ENCODE results near the gene TLNRD1. TPM values are rescaled to one million over a fixed set of nuclear protein-coding genes. Genes with fewer than 3 reads are reported as not detected.

TLNRD1 gene
- total and polyA plus RNA-seq, 4 donors, result 1.6 to 24.4 (median 10.0) TPM

- Histone ChIP-seq H3K27ac (ENCODE audit: low read depth in 1 of 2, low read length in 2 of 2) (no peak overlapping the region), H3K4me3 (ENCODE audit: low read length in 2 of 2) (no peak overlapping the region), H3K4me1 (ENCODE audit: control insufficient read depth in 1 of 2, insufficient read depth in 2 of 2, low read length in 2 of 2) (no peaks in the 10 kb centered on the region), H3K27me3 (ENCODE audit: control insufficient read depth in 1 of 2, insufficient read depth in 2 of 2, low read length in 1 of 2) (no peaks in the 10 kb centered on the region), H3K9me3 (ENCODE audit: control insufficient read depth, low read length) (peaks cover 6% of the 10 kb centered on the region), H3K36me3 (ENCODE audit: control insufficient read depth in 1 of 2, insufficient read depth in 2 of 2, low read length in 1 of 2) (no peaks in the 10 kb centered on the region)
- DNase-seq, result no peak
- WGBS, 2 donors, result 95 to 97% methylated on average over 2 of the region's 2 CpGs
- ATAC-seq (ENCODE audit: low FRiP score), result no peak
- intact Hi-C loops (cut with DNase I), result no loop called here
These were observed 45.6 kb downstream of the TLNRD1 start for GRCh38 chr15:81046290-81046689.

- Histone ChIP-seq H3K4me3 (ENCODE audit: low read length in 2 of 2) (no peak overlapping the region), H3K27me3 (ENCODE audit: control insufficient read depth in 1 of 2, insufficient read depth in 2 of 2, low read length in 1 of 2) (no peaks in the 10 kb centered on the region), H3K9me3 (ENCODE audit: control insufficient read depth, low read length) (peaks cover 6% of the 10 kb centered on the region), H3K36me3 (ENCODE audit: control insufficient read depth in 1 of 2, insufficient read depth in 2 of 2, low read length in 1 of 2) (no peaks in the 10 kb centered on the region), H3K4me1 (ENCODE audit: control insufficient read depth in 1 of 2, insufficient read depth in 2 of 2, low read length in 2 of 2) (no peaks in the 10 kb centered on the region), H3K27ac (ENCODE audit: low read depth in 1 of 2, low read length in 2 of 2) (no peak overlapping the region)
- intact Hi-C loops (cut with DNase I), result no loop called here
- DNase-seq, result no peak
- 95 to 97% methylated on average over 3 of the region's 3 CpGs for WGBS, 2 donors
- no peak for ATAC-seq (ENCODE audit: low FRiP score)
These were observed 47.2 kb downstream of the TLNRD1 start for GRCh38 chr15:81047928-81048327.

DNA sequence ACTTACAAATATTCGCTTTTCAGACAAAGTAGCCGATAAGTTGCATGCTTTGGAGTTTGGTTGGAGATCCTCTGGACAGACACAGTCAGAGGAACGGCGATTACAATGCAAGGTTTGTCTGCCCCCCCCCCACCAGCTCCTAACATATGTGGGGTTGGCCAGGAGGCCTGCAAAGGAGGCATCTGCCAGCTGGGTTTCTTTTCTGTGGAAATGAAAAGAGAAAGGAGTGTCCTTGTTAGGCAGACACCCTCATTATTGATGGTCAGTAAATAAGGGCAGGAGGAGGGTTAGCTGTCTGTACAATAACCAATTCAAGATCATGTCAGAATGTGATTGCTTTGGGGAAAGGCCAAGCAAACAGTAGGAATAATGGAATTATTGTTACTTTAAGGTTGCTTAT is 49.1 kb downstream of the TLNRD1 start:
- no peak for DNase-seq
- Histone ChIP-seq H3K9me3 (ENCODE audit: control insufficient read depth, low read length) (peaks cover 6% of the 10 kb centered on the region), H3K4me3 (ENCODE audit: low read length in 2 of 2) (no peak overlapping the region), H3K27ac (ENCODE audit: low read depth in 1 of 2, low read length in 2 of 2) (no peak overlapping the region), H3K27me3 (ENCODE audit: control insufficient read depth in 1 of 2, insufficient read depth in 2 of 2, low read length in 1 of 2) (no peaks in the 10 kb centered on the region), H3K4me1 (ENCODE audit: control insufficient read depth in 1 of 2, insufficient read depth in 2 of 2, low read length in 2 of 2) (no peaks in the 10 kb centered on the region), H3K36me3 (ENCODE audit: control insufficient read depth in 1 of 2, insufficient read depth in 2 of 2, low read length in 1 of 2) (no peaks in the 10 kb centered on the region)
- 89 to 92% methylated on average over 4 of the region's 4 CpGs for WGBS, 2 donors
- ATAC-seq (ENCODE audit: low FRiP score), result no peak
- intact Hi-C loops (cut with DNase I), result no loop called here

DNA sequence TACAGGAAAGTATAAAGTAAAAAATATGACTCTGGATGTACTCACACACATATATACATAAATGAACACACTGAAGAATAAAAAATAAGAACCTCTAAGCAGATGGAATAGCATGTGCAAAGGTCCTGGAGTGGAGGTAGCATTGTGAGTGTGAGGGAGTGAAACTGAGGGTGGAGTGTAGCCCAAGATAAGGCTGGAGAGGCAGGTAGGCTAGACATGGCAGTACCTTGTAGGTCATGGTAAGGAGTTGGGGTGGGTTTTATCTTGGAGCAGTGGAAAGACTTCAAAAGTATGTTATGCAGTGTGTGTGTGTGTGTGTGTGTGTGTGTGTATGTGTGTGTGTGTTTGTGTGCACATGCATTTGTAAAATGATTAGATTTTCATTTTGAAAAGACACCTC is 49.5 kb downstream of the TLNRD1 start:
- Histone ChIP-seq H3K4me1 (ENCODE audit: control insufficient read depth in 1 of 2, insufficient read depth in 2 of 2, low read length in 2 of 2) (no peaks in the 10 kb centered on the region), H3K36me3 (ENCODE audit: control insufficient read depth in 1 of 2, insufficient read depth in 2 of 2, low read length in 1 of 2) (no peaks in the 10 kb centered on the region), H3K27me3 (ENCODE audit: control insufficient read depth in 1 of 2, insufficient read depth in 2 of 2, low read length in 1 of 2) (no peaks in the 10 kb centered on the region), H3K27ac (ENCODE audit: low read depth in 1 of 2, low read length in 2 of 2) (no peak overlapping the region), H3K4me3 (ENCODE audit: low read length in 2 of 2) (no peak overlapping the region), H3K9me3 (ENCODE audit: control insufficient read depth, low read length) (peaks cover 6% of the 10 kb centered on the region)
- ATAC-seq (ENCODE audit: low FRiP score) (no peak), DNase-seq (no peak)
- intact Hi-C loops (cut with DNase I), result no loop called here

DNA sequence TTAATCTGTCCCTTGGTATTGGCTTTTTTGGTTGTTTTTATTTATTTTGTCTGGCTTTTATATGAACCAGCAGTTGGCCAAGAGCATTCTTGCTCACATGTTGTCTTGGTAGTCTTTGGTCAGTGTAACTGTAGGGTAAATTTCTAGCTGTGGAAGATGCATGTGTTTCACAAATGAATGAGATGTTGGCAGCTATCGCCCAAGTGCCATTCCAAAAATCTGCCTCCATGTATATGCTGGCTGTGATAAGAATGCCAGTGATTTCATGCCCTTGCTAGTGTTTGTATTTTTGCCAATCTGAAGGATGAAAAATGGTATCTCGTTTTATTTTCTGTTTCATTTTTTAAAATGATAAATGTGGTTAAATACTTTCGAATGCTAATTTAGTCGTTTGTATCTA is 50.1 kb downstream of the TLNRD1 start:
- Histone ChIP-seq H3K27me3 (ENCODE audit: control insufficient read depth in 1 of 2, insufficient read depth in 2 of 2, low read length in 1 of 2) (no peaks in the 10 kb centered on the region), H3K9me3 (ENCODE audit: control insufficient read depth, low read length) (peaks cover 6% of the 10 kb centered on the region), H3K4me1 (ENCODE audit: control insufficient read depth in 1 of 2, insufficient read depth in 2 of 2, low read length in 2 of 2) (no peaks in the 10 kb centered on the region), H3K4me3 (ENCODE audit: low read length in 2 of 2) (no peak overlapping the region), H3K27ac (ENCODE audit: low read depth in 1 of 2, low read length in 2 of 2) (no peak overlapping the region), H3K36me3 (ENCODE audit: control insufficient read depth in 1 of 2, insufficient read depth in 2 of 2, low read length in 1 of 2) (no peaks in the 10 kb centered on the region)
- intact Hi-C loops (cut with DNase I), result no loop called here
- ATAC-seq (ENCODE audit: low FRiP score) (no peak), DNase-seq (no peak)
- WGBS, 2 donors, result 6 to 13% methylated on average over 4 of the region's 4 CpGs

GRCh38 chr15:81052046-81052445 is 51.3 kb downstream of the TLNRD1 start:
- Histone ChIP-seq H3K9me3 (ENCODE audit: control insufficient read depth, low read length) (no peaks in the 10 kb centered on the region), H3K4me3 (ENCODE audit: low read length in 2 of 2) (no peak overlapping the region), H3K27me3 (ENCODE audit: control insufficient read depth in 1 of 2, insufficient read depth in 2 of 2, low read length in 1 of 2) (no peaks in the 10 kb centered on the region), H3K4me1 (ENCODE audit: control insufficient read depth in 1 of 2, insufficient read depth in 2 of 2, low read length in 2 of 2) (no peaks in the 10 kb centered on the region), H3K36me3 (ENCODE audit: control insufficient read depth in 1 of 2, insufficient read depth in 2 of 2, low read length in 1 of 2) (no peaks in the 10 kb centered on the region), H3K27ac (ENCODE audit: low read depth in 1 of 2, low read length in 2 of 2) (no peak overlapping the region)
- DNase-seq (no peak), ATAC-seq (ENCODE audit: low FRiP score) (no peak)
- intact Hi-C loops (cut with DNase I), result no loop called here
- 65 to 78% methylated on average over 2 of the region's 2 CpGs for WGBS, 2 donors

DNA sequence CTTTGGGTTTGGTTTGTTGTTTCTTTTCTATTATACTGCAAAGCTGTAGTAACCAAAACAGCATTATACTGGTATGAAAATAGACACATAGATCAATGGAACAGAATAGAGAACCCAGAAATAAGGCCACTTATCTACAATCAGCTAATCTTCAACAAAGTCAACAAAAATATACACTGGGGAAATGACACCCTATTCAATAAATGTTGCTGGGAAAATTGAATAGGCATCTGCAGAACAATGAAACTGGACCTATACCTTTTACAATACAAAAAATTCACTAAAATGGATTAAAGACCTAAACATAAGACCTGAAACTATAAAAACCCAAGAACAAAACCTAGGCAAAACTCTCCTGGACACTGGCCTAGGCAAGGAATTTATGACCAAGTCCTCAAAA is 52.9 kb downstream of the TLNRD1 start:
- intact Hi-C loops (cut with DNase I), result no loop called here
- DNase-seq (no peak), ATAC-seq (ENCODE audit: low FRiP score) (no peak)
- Histone ChIP-seq H3K27ac (ENCODE audit: low read depth in 1 of 2, low read length in 2 of 2) (no peak overlapping the region), H3K9me3 (ENCODE audit: control insufficient read depth, low read length) (no peaks in the 10 kb centered on the region), H3K27me3 (ENCODE audit: control insufficient read depth in 1 of 2, insufficient read depth in 2 of 2, low read length in 1 of 2) (no peaks in the 10 kb centered on the region), H3K4me3 (ENCODE audit: low read length in 2 of 2) (no peak overlapping the region), H3K4me1 (ENCODE audit: control insufficient read depth in 1 of 2, insufficient read depth in 2 of 2, low read length in 2 of 2) (no peaks in the 10 kb centered on the region), H3K36me3 (ENCODE audit: control insufficient read depth in 1 of 2, insufficient read depth in 2 of 2, low read length in 1 of 2) (no peaks in the 10 kb centered on the region)

GRCh38 chr15:81054236-81054635 is 53.5 kb downstream of the TLNRD1 start:
- WGBS, 2 donors, result 40 to 50% methylated on average over 2 of the region's 2 CpGs
- Histone ChIP-seq H3K27me3 (ENCODE audit: control insufficient read depth in 1 of 2, insufficient read depth in 2 of 2, low read length in 1 of 2) (no peaks in the 10 kb centered on the region), H3K9me3 (ENCODE audit: control insufficient read depth, low read length) (no peaks in the 10 kb centered on the region), H3K4me3 (ENCODE audit: low read length in 2 of 2) (no peak overlapping the region), H3K4me1 (ENCODE audit: control insufficient read depth in 1 of 2, insufficient read depth in 2 of 2, low read length in 2 of 2) (no peaks in the 10 kb centered on the region), H3K36me3 (ENCODE audit: control insufficient read depth in 1 of 2, insufficient read depth in 2 of 2, low read length in 1 of 2) (no peaks in the 10 kb centered on the region), H3K27ac (ENCODE audit: low read depth in 1 of 2, low read length in 2 of 2) (no peak overlapping the region)
- intact Hi-C loops (cut with DNase I), result no loop called here
- ATAC-seq (ENCODE audit: low FRiP score), result no peak
- no peak for DNase-seq
